HCT116 (cell line): ENCODE data around the gene MIP. TPM values are rescaled to one million over a fixed set of nuclear protein-coding genes. Genes with fewer than 3 reads are reported as not detected.

Experiments used
- ATAC-seq: fragments of 200-7000 bp; cut with Tn5 transposase; 2 replicates; pipeline ENCODE4 v1.9.1; 2020; ENCODE audit warnings: mild to moderate bottlenecking, moderate library complexity
- BruUV-seq: library from RNA; stranded (reverse); fragments of 400-500 nt; replicated peaks from 2 replicates; lab custom pipeline; 2021; lab: Mats Ljungman, UMichigan
- CTCF ChIA-PET: fragments of 300-600 bp; sonication (Branson Sonifier 250); formaldehyde crosslinking; loops from one replicate; lab custom pipeline; 2021; ENCODE audit warnings: antibody characterized with exemption; lab: Charles Lee
- POLR2A ChIA-PET: fragments of 300-600, 350-600 bp; sonication (Branson Sonifier 250); formaldehyde crosslinking; loops from one replicate; lab custom pipeline; 2021; ENCODE audit warnings: antibody characterized with exemption; lab: Charles Lee
- RAD21 ChIA-PET, 2 experiments: fragments of 300-600 bp; sonication (Branson Sonifier 250); formaldehyde crosslinking; loops; one replicate each; lab custom pipeline; 2023; ENCODE audit warnings: low total read pairs in 2 of 2; ENCODE audit not compliant: uncharacterized antibody in 2 of 2, unreplicated experiment in 2 of 2, low non-redundant PET in 1 of 2; lab: Charles Lee
- DNase-seq: peaks from one replicate; pipeline ENCODE4 v3.0.0-alpha.2; 2010; ENCODE audit warnings: low read depth, low spot score
- H2AFZ ChIP-seq: fragments of 200-600 bp; shearing (Covaris generic), sonication (generic); 2 replicates; pipeline ENCODE4 v1.6.1; 2017; ENCODE audit warnings: low read depth, mixed run types, mixed read lengths, antibody characterized with exemption, low read length; ENCODE audit not compliant: poor library complexity, severe bottlenecking
- H3K27ac ChIP-seq: 2 replicates; pipeline ENCODE4 v1.5.1; 2012; ENCODE audit warnings: low read depth, low read length
- H3K27me3 ChIP-seq: fragments of 200-600 bp; sonication (generic); 2 replicates; pipeline ENCODE4 v1.6.1; 2016; ENCODE audit warnings: mixed run types, low read length, mixed read lengths; ENCODE audit not compliant: insufficient read depth
- H3K36me3 ChIP-seq, 2 experiments: fragments of 200-500 bp in 1 of 2; fragments of 200-600 bp in 1 of 2; sonication (Bioruptor generic) in 1 of 2; sonication (generic) in 1 of 2; 2 replicates each; pipeline versions ENCODE4 v1.5.1 to v1.6.1; 2014 to 2016; ENCODE audit warnings: low read length in 2 of 2, inconsistent platforms in 1 of 2, mixed read lengths in 1 of 2, mixed run types in 1 of 2; ENCODE audit not compliant: insufficient read depth in 2 of 2, control insufficient read depth in 1 of 2
- H3K4me1 ChIP-seq, 2 experiments: fragments of 200-600 bp in 1 of 2; sonication (generic) in 1 of 2; 2 replicates each; pipeline versions ENCODE4 v1.5.1 to v1.6.1; 2012 to 2017; ENCODE audit warnings: low read length in 2 of 2, inconsistent platforms in 1 of 2, mild to moderate bottlenecking in 1 of 2, mixed read lengths in 1 of 2, mixed run types in 1 of 2, moderate library complexity in 1 of 2; ENCODE audit not compliant: insufficient read depth in 2 of 2, control insufficient read depth in 1 of 2
- H3K4me2 ChIP-seq: fragments of 200-600 bp; sonication (generic); 2 replicates; pipeline ENCODE4 v1.6.1; 2017; ENCODE audit warnings: mixed run types, low read length, mixed read lengths
- H3K4me3 ChIP-seq, 2 experiments: fragments of 200-600 bp in 1 of 2; sonication (generic) in 1 of 2; replicated peaks in 1 of 2; 2 replicates each; pipeline ENCODE4 v1.5.1; 2011 to 2016; ENCODE audit warnings: low read length in 2 of 2, control low read depth in 1 of 2, low read depth in 1 of 2, mild to moderate bottlenecking in 1 of 2, mixed read lengths in 1 of 2, mixed run types in 1 of 2
- H3K79me2 ChIP-seq: fragments of 200-600 bp; sonication (generic); 2 replicates; pipeline ENCODE4 v1.6.1; 2017; ENCODE audit warnings: mild to moderate bottlenecking, mixed run types, low read length, moderate library complexity, mixed read lengths; ENCODE audit not compliant: insufficient read depth
- H3K9ac ChIP-seq: fragments of 200-600 bp; sonication (generic); 2 replicates; pipeline ENCODE4 v1.6.1; 2016; ENCODE audit warnings: low read length, mixed read lengths
- H3K9me2 ChIP-seq: fragments of 200-600 bp; sonication (generic), shearing (Covaris generic); 2 replicates; pipeline ENCODE4 v1.6.1; 2017; ENCODE audit warnings: mixed run types, mild to moderate bottlenecking, moderate library complexity; ENCODE audit not compliant: insufficient read depth
- H3K9me3 ChIP-seq, 2 experiments: fragments of 200-500 bp in 1 of 2; fragments of 200-600 bp in 1 of 2; sonication (Bioruptor generic) in 1 of 2; sonication (generic) in 1 of 2; 2 replicates each; pipeline ENCODE4 v1.6.1; 2014 to 2017; ENCODE audit warnings: low read length in 2 of 2, mixed read lengths in 2 of 2, inconsistent platforms in 1 of 2, low read depth in 1 of 2, mild to moderate bottlenecking in 1 of 2, mixed run types in 1 of 2, moderate library complexity in 1 of 2; ENCODE audit not compliant: control insufficient read depth in 1 of 2, insufficient read depth in 1 of 2
- H4K20me1 ChIP-seq: fragments of 200-600 bp; sonication (generic), shearing (Covaris generic); 2 replicates; pipeline ENCODE4 v1.6.1; 2017; ENCODE audit warnings: mixed run types, mild to moderate bottlenecking, moderate library complexity; ENCODE audit not compliant: insufficient read depth
- CBX3 ChIP-seq: IDR thresholded peaks from 2 replicates; pipeline ENCODE4 v1.6.1; 2012; ENCODE audit warnings: low read depth
- EGR1 ChIP-seq: IDR thresholded peaks from 2 replicates; pipeline ENCODE4 v1.6.1; 2012; ENCODE audit warnings: low read depth
- ELF1 ChIP-seq: IDR thresholded peaks from 2 replicates; pipeline ENCODE4 v1.6.1; 2012; ENCODE audit warnings: low read depth, borderline replicate concordance
- EZH2 ChIP-seq: fragments of 200-600 bp; sonication (generic); IDR thresholded peaks from 2 replicates; pipeline ENCODE4 v1.6.1; 2017; ENCODE audit warnings: antibody characterized with exemption, mixed run types
- EZH2phosphoT487 ChIP-seq: fragments of 200-600 bp; IDR thresholded peaks from 2 replicates; pipeline ENCODE4 v1.6.1; 2018; ENCODE audit warnings: antibody characterized with exemption, borderline replicate concordance
- FOSL1 ChIP-seq: IDR thresholded peaks from 2 replicates; pipeline ENCODE4 v1.6.1; 2012; ENCODE audit warnings: low read depth
- JUND ChIP-seq: IDR thresholded peaks from 2 replicates; pipeline ENCODE4 v1.6.1; 2012
- POLR2A ChIP-seq: IDR thresholded peaks from 2 replicates; pipeline ENCODE4 v1.7.0; 2011; ENCODE audit warnings: borderline replicate concordance; ENCODE audit not compliant: insufficient read depth, insufficient read length; ENCODE audit errors: extremely low read depth
- REST ChIP-seq: IDR thresholded peaks from 2 replicates; pipeline ENCODE4 v1.6.1; 2012; ENCODE audit warnings: low read depth
- SP1 ChIP-seq: IDR thresholded peaks from 2 replicates; pipeline ENCODE4 v1.6.1; 2012; ENCODE audit warnings: low read depth
- SRF ChIP-seq: IDR thresholded peaks from 2 replicates; pipeline ENCODE4 v1.6.1; 2012; ENCODE audit warnings: low read depth
- YY1 ChIP-seq: IDR thresholded peaks from 2 replicates; pipeline ENCODE4 v1.6.1; 2011; ENCODE audit warnings: low read length, low read depth, moderate library complexity, mild to moderate bottlenecking; ENCODE audit not compliant: insufficient replicate concordance; ENCODE audit errors: extremely low read depth
- ZFX ChIP-seq: fragments of 450-650 bp; IDR thresholded peaks from 2 replicates; pipeline ENCODE4 v1.6.1; 2017
- intact Hi-C: fragments of 100-400 bp; cut with micrococcal nuclease; formaldehyde crosslinking; loops from 2 replicates; pipeline ENCODE4 v1.10.0; 2022
- total RNA-seq: library from RNA; stranded (reverse); gene quantifications from one replicate; pipeline ENCODE4 v1.2.1, GENCODE V29; 2021; ENCODE audit not compliant: unreplicated experiment

Gene MIP
- total RNA-seq, 1 experiment from 2014 or later, result 0.79 TPM

GRCh38 chr12:56474389-56474788 lies 19.9 kb upstream of the MIP start (continued):
- TF ChIP-seq SRF (no peak), EZH2phosphoT487 (no peak), REST (no peak), SP1 (no peak)
- TF ChIP-seq, all 23 proteins: peak for 0

- Histone ChIP-seq H4K20me1 (no peaks in the 10 kb centered on the region), H3K79me2 (peaks cover 33% of the 10 kb centered on the region), H3K9me2 (no peaks in the 10 kb centered on the region), H3K4me2 (peak overlapping the region; percentile 87), H3K27me3 (no peaks in the 10 kb centered on the region), H3K36me3 (peaks cover 0 to 17% of the 10 kb centered on the region in 2 experiments; a peak in 2 of 4 replicates), H2AFZ (no peak overlapping the region), H3K9me3 (no peaks in the 10 kb centered on the region), H3K4me1 (peaks cover 0 to 18% of the 10 kb centered on the region in 2 experiments; a peak in 2 of 4 replicates), H3K4me3 (peak overlapping the region; percentile 74 to 99), H3K9ac (peak overlapping the region; percentile 92), H3K27ac (peak overlapping the region; percentile 68)
- RAD21 ChIA-PET, result no interaction called here
- CTCF ChIA-PET, result no interaction called here
- DNase-seq (no peak), ATAC-seq (peak; percentile 26)
- intact Hi-C loops, result no loop called here
- TF ChIP-seq CBX3, result no peak
- no peak for TF ChIP-seq JUND
- TF ChIP-seq FOSL1, result no peak
- no peak for TF ChIP-seq EGR1
- TF ChIP-seq ELF1, result no peak; the same call in 1 of the 2 replicates
- no peak for TF ChIP-seq EZH2
- no peak for TF ChIP-seq REST
- TF ChIP-seq EZH2phosphoT487, result no peak
- TF ChIP-seq SRF, result no peak
- TF ChIP-seq YY1, result no peak
- TF ChIP-seq ZFX, result no peak
- no peak for TF ChIP-seq POLR2A
- POLR2A ChIA-PET, result interaction anchor here (1.2 kb wide), 1 partner anchor 168 kb away, joined by 3 read pairs; no protein-coding TSS in a partner anchor
- no TSS peak for BruUV-seq
Observed at GRCh38 chr12:56469007-56469930, 14.8 kb upstream of the MIP start.
